ENCODE data around the gene OS9.

Gene OS9

DNA sequence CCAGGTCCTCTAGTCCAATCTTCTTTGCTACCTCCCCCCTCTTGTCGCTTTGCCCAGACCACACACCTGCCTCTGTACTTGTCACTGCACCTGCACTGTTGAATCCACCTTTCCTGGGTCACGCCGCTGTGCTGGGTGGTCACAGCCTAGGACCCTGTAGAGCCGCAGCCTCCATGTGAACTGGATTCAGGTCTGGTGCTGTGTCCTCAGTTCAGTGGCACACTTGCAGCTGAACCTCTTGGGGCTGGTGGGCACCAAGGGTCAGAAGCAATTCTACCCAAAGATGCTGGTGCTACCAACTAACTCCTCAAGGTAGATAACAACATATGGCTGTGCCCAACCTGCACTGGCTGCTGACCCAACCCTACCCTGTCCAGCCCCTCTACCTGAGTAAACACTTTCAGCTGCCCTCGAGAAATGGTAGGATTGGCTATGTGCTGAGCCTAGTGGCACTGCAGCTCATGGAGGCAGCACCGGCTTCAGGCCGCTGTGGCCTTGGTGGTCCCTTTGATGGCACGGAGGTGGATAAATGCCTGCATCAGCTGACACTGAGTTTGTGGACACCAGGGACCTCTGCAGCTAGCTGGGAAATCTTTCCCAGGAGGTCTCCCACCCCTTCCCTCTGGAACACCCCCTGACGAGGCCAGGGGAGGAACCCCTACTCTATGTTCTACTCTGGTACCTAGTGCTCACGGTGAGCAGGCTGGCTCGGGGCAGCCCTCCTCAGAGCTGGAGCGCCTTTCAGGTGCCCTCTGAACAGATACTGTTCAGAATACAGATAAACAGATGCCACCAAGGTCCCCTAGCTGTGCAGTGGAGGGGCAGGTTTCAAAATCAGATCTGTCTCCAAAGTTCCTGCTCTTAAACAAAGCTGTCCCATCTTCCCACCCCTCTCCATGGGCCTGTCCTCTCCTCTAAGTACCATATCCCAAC is 30.3 kb downstream of the OS9 start:
- no peak for DNase-seq
- H3K79me1 ChIP-seq (replicated peaks; ENCODE audit: low read length, poor library complexity, severe bottlenecking): no peaks in the 10 kb centered on the region
- no peak overlapping the region for H3K9ac ChIP-seq (ENCODE audit: low read length)
- peaks cover 27 to 30% of the 10 kb centered on the region in 2 experiments for H3K36me3 ChIP-seq (ENCODE audit: control insufficient read depth in 1 of 2, insufficient read depth in 2 of 2, low read depth in 1 of 2, low read length in 2 of 2)
- no peak overlapping the region for H3K14ac ChIP-seq (ENCODE audit: low read length in 2 of 2)
- H2BK12ac ChIP-seq (ENCODE audit: low read length in 2 of 2): no peak overlapping the region
- no peak overlapping the region for H2AFZ ChIP-seq (ENCODE audit: low read depth, low read length)
- H3K4me3 ChIP-seq (ENCODE audit: insufficient read depth in 1 of 2, low read depth in 1 of 2, low read length in 2 of 2): no peak overlapping the region
- peaks cover 21% of the 10 kb centered on the region for H3K4me1 ChIP-seq (ENCODE audit: control insufficient read depth, insufficient read depth, low read depth, low read length)
- WGBS: 80% methylated on average over 12 of the region's 12 CpGs
- no peak overlapping the region for H3K4me2 ChIP-seq (ENCODE audit: low read length, poor library complexity, severe bottlenecking)
- H3K4ac ChIP-seq (ENCODE audit: low read depth in 1 of 2, low read length in 2 of 2): no peak overlapping the region
- H3K18ac ChIP-seq (ENCODE audit: low read depth in 1 of 2, low read length in 2 of 2): no peak overlapping the region
- no peak overlapping the region for H2BK15ac ChIP-seq (ENCODE audit: low read depth, poor library complexity, severe bottlenecking)
- no peak overlapping the region for H2AK5ac ChIP-seq (ENCODE audit: low read length, severe bottlenecking)
- no peak overlapping the region for H2BK5ac ChIP-seq (ENCODE audit: low read depth, low read length, poor library complexity, severe bottlenecking)
- no peak overlapping the region for H4K8ac ChIP-seq (ENCODE audit: low read length)
- no peaks in the 10 kb centered on the region for H3K9me3 ChIP-seq (ENCODE audit: control insufficient read depth, low read length)
- H3K23ac ChIP-seq (ENCODE audit: low read length in 2 of 2): peak overlapping the region in 1 of 2 experiments; percentile 40
- H2BK120ac ChIP-seq (ENCODE audit: low read depth, low read length): no peak overlapping the region
- peak overlapping the region; percentile 19 for H4K91ac ChIP-seq (ENCODE audit: low read length)
- H3K27me3 ChIP-seq (ENCODE audit: control insufficient read depth in 1 of 2, insufficient read depth in 1 of 2, low read length in 2 of 2): peaks cover 34 to 46% of the 10 kb centered on the region in 2 experiments
- no peak overlapping the region for H3K27ac ChIP-seq (ENCODE audit: low read length, poor library complexity, severe bottlenecking)

DNA sequence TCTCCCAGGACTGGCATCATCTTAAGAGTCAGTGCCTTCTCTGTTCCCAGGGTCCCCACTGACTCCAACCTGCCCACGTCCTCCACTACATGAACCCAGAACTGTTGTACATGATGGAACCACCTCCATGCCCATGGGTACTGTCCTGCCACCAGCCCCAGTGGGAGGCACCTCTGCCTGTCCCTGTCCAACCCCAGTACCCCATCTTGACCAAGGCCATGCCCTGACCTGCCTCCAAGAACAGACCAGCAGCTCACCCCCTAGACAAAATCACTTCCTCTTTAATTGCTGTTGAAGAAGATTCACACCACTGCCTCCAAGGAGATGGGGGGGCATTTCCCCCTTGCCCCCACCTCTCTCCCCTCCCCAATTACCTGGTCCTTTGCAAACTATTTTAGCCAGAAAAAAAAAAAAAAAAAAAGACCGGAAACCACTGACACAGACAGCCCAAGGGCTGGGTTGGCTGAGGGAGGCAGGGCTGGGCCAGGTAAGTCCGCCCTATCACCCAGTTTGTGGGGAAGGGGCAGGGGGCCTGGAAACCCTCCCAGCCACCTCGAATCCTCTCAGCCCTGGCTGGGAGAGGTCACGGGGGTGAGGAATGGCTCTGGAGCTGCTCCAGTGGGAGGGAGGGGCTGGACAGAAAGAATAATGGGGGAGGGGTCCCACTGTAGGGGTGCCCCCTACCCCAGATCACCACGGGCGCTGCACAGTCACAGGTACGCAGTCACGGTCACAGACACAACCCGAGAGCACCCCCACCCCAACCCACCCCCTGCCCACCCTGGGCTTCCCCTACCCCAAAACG is 31.2 kb downstream of the OS9 start:
- Histone ChIP-seq H3K4me3 (ENCODE audit: insufficient read depth in 1 of 2, low read depth in 1 of 2, low read length in 2 of 2) (no peak overlapping the region), H3K23ac (ENCODE audit: low read length in 2 of 2) (no peak overlapping the region), H3K9me3 (ENCODE audit: control insufficient read depth, low read length) (no peaks in the 10 kb centered on the region), H3K14ac (ENCODE audit: low read length in 2 of 2) (no peak overlapping the region), H3K27me3 (ENCODE audit: control insufficient read depth in 1 of 2, insufficient read depth in 1 of 2, low read length in 2 of 2) (peaks cover 40 to 53% of the 10 kb centered on the region in 2 experiments), H3K79me1 (replicated peaks; ENCODE audit: low read length, poor library complexity, severe bottlenecking) (no peaks in the 10 kb centered on the region), H3K4me1 (ENCODE audit: control insufficient read depth, insufficient read depth, low read depth, low read length) (peaks cover 21% of the 10 kb centered on the region), H3K36me3 (ENCODE audit: control insufficient read depth in 1 of 2, insufficient read depth in 2 of 2, low read depth in 1 of 2, low read length in 2 of 2) (peaks cover 18 to 23% of the 10 kb centered on the region in 2 experiments), H3K9ac (ENCODE audit: low read length) (no peak overlapping the region), H4K91ac (ENCODE audit: low read length) (no peak overlapping the region), H2BK5ac (ENCODE audit: low read depth, low read length, poor library complexity, severe bottlenecking) (no peak overlapping the region), H3K18ac (ENCODE audit: low read depth in 1 of 2, low read length in 2 of 2) (no peak overlapping the region), H3K4me2 (ENCODE audit: low read length, poor library complexity, severe bottlenecking) (no peak overlapping the region), H2AK5ac (ENCODE audit: low read length, severe bottlenecking) (no peak overlapping the region), H2AFZ (ENCODE audit: low read depth, low read length) (no peak overlapping the region), H3K27ac (ENCODE audit: low read length, poor library complexity, severe bottlenecking) (no peak overlapping the region), H3K4ac (ENCODE audit: low read depth in 1 of 2, low read length in 2 of 2) (no peak overlapping the region), H2BK12ac (ENCODE audit: low read length in 2 of 2) (no peak overlapping the region), H2BK15ac (ENCODE audit: low read depth, poor library complexity, severe bottlenecking) (no peak overlapping the region), H2BK120ac (ENCODE audit: low read depth, low read length) (no peak overlapping the region), H4K8ac (ENCODE audit: low read length) (no peak overlapping the region)
- no peak for DNase-seq
- 77% methylated on average over 6 of the region's 11 CpGs for WGBS

DNA sequence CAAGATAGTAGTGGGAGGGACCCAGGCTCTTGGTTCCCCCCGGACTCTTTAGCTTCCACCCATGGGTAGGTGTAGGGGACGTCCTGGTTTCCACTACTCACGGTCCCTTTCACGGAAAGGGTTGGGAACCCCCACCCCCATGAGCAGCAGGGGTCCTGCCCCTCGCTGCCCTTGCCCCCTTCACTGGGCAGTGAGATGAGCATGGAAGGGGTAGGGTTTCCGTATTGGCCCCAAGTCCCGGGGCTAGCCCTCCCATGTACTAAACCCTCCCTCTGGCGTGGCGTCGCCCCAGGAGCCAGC is 31.9 kb downstream of the OS9 start:
- Histone ChIP-seq H3K4me1 (ENCODE audit: control insufficient read depth, insufficient read depth, low read depth, low read length) (peaks cover 21% of the 10 kb centered on the region), H3K27me3 (ENCODE audit: control insufficient read depth in 1 of 2, insufficient read depth in 1 of 2, low read length in 2 of 2) (peaks cover 46 to 59% of the 10 kb centered on the region in 2 experiments), H2AK5ac (ENCODE audit: low read length, severe bottlenecking) (no peak overlapping the region), H3K14ac (ENCODE audit: low read length in 2 of 2) (no peak overlapping the region), H3K4ac (ENCODE audit: low read depth in 1 of 2, low read length in 2 of 2) (no peak overlapping the region), H2BK12ac (ENCODE audit: low read length in 2 of 2) (no peak overlapping the region), H3K4me2 (ENCODE audit: low read length, poor library complexity, severe bottlenecking) (peak overlapping the region; percentile 88), H3K9me3 (ENCODE audit: control insufficient read depth, low read length) (no peaks in the 10 kb centered on the region), H2AFZ (ENCODE audit: low read depth, low read length) (no peak overlapping the region), H3K23ac (ENCODE audit: low read length in 2 of 2) (no peak overlapping the region), H3K9ac (ENCODE audit: low read length) (peak overlapping the region; percentile 93), H3K4me3 (ENCODE audit: insufficient read depth in 1 of 2, low read depth in 1 of 2, low read length in 2 of 2) (peak overlapping the region in 1 of 2 experiments; percentile 93), H3K18ac (ENCODE audit: low read depth in 1 of 2, low read length in 2 of 2) (peak overlapping the region in 1 of 2 experiments; percentile 37), H4K8ac (ENCODE audit: low read length) (no peak overlapping the region), H4K91ac (ENCODE audit: low read length) (peak overlapping the region; percentile 1), H2BK5ac (ENCODE audit: low read depth, low read length, poor library complexity, severe bottlenecking) (no peak overlapping the region), H3K79me1 (replicated peaks; ENCODE audit: low read length, poor library complexity, severe bottlenecking) (no peaks in the 10 kb centered on the region), H2BK120ac (ENCODE audit: low read depth, low read length) (no peak overlapping the region), H3K36me3 (ENCODE audit: control insufficient read depth in 1 of 2, insufficient read depth in 2 of 2, low read depth in 1 of 2, low read length in 2 of 2) (peaks cover 12 to 17% of the 10 kb centered on the region in 2 experiments), H3K27ac (ENCODE audit: low read length, poor library complexity, severe bottlenecking) (no peak overlapping the region), H2BK15ac (ENCODE audit: low read depth, poor library complexity, severe bottlenecking) (peak overlapping the region; percentile 30)
- WGBS: 17% methylated on average over 10 of the region's 10 CpGs
- DNase-seq: no peak
